GM21576 (cell line): ENCODE results near the gene TMPRSS7.

Experiments used
- ATAC-seq: cut with Tn5 transposase; IDR thresholded peaks from one replicate; pipeline ENCODE4 v1.9.1; 2021; ENCODE audit warnings: mild to moderate bottlenecking, moderate library complexity; ENCODE audit not compliant: unreplicated experiment

The TMPRSS7 gene, protein sequence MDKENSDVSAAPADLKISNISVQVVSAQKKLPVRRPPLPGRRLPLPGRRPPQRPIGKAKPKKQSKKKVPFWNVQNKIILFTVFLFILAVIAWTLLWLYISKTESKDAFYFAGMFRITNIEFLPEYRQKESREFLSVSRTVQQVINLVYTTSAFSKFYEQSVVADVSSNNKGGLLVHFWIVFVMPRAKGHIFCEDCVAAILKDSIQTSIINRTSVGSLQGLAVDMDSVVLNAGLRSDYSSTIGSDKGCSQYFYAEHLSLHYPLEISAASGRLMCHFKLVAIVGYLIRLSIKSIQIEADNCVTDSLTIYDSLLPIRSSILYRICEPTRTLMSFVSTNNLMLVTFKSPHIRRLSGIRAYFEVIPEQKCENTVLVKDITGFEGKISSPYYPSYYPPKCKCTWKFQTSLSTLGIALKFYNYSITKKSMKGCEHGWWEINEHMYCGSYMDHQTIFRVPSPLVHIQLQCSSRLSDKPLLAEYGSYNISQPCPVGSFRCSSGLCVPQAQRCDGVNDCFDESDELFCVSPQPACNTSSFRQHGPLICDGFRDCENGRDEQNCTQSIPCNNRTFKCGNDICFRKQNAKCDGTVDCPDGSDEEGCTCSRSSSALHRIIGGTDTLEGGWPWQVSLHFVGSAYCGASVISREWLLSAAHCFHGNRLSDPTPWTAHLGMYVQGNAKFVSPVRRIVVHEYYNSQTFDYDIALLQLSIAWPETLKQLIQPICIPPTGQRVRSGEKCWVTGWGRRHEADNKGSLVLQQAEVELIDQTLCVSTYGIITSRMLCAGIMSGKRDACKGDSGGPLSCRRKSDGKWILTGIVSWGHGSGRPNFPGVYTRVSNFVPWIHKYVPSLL

DNA sequence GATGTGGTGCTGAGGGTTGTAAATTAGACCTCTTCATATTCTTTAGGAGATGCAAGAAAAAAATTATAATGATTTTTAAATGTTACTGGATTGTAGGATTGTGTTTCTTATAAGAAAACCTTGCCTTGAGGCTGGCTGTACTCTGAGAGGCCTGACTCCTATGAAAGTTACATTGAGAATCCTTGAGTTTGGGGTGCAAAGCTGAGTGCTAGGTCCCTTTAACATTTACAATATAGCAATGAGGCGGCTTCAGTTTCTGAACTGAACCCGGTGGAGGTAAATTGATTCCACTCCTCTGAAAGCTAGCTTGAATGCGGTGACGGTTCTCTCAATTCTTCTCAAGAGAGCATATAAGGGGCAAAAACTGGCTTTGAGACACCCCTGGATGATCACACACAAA is at the start of gene TMPRSS7:
Gene TMPRSS7, plus strand, starts transcription at position 301 of the 400 bp plus-strand sequence. CDS start 110 bp downstream, outside the sequence.
- no peak for ATAC-seq

DNA sequence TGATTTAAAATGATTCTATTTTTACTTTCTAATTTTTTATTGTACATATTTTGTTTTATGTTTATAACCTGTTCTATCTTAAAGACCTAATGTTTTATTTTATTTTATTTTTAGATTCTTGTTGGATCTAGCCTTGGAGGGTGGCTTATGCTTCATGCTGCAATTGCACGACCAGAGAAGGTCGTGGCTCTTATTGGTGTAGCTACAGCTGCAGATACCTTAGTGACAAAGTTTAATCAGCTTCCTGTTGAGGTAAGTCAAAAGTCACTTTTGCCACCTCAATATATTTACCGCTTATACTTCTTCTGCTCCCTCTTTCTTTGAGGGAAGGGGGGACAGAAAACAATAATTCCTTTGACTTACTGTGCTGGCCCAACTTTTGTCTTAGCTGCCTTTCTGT is 47.7 kb upstream of the TMPRSS7 start:
- no peak for ATAC-seq

DNA sequence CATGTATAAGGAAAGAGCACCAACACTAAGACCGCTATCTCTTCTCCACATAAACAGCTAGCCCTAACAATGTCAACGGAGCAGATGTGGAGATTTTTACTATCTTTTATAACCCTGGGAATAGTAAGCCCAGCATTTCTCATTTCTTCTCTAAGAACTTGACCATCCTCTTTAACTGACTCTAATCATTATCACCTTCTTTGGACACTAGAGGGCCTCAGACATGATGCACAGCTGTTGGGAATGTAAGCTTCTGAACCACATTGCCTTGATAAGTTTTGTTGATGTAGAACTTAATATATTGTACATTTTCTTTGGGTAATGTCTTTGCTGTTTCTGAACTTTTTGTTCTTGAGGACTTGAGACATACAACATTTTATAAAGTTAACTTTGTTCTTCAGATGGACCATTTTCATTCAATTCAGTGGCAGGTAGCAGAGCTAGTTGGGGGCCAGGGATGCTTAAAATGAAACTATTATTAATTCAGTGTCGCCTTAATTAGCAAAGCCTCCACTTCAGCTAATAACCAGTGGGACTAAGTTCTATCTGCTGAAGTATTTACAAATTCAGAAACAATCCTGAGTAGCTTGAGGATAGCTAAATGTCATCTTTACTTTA is 45.4 kb upstream of the TMPRSS7 start:
- peak; percentile 95 for ATAC-seq

DNA sequence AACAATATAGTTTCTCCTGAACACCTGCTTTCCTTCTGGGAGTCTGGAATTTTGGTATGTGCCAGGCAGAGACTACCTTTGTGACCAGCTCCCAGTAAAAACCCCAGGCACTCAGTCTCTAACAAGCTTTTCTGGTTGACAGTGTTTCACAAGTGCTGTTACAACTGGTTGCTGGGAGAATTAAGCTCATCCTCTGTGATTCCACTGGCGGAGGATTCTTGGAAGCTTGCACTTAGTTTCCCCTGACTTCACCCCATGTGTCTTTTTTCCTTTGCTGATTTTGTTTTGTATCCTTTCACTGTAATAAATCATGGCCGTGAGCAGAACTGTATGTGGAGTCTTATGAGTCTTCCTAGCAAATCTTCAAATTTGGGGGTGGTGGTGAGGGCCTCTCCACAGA is 41.5 kb upstream of the TMPRSS7 start:
- no peak for ATAC-seq

DNA sequence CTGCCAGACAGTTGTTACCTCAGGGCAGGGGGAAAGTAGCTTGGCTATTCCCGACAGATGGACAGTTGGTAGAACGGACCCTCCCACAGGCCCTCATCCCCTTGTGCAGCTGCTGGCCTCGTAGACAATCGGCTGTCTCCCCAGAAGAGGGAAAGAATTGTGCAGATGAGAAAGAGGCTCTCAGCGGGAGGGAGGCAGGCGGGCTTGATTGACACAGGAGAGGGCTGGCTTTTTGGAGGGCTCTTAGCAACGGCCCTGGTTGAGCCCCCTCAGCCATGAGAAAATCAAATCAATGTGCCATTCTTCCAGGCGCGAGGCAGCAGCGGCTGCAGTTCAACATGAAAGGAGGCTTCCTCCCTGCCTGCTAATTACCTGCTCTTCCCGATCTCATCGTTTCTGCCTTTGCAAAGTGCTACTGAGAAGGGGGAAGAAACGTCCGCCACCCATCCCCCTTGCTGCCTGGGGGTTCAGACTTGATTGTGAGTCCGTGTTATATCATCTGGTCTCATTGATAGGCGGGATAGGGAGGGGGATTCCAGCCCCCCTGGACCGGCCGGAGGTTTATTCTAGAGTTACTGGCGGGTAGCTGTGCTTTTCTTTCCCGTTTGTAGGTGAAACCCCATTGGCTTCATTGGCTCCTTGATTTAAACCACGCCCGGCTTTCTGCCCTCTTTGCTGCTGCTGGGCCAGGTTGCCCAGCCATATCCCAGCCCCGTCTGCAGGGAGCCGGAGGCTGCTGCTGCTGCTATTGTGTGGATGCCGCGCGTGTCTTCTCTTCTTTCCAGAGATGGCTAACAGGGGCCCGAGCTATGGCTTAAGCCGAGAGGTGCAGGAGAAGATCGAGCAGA is 35.7 kb upstream of the TMPRSS7 start, which contains the start of gene TAGLN3:
Gene TAGLN3, plus strand, starts transcription at position 287 of the 848 bp plus-strand sequence. Its CDS starts 501 bp downstream, at position 788.
- no peak for ATAC-seq

DNA sequence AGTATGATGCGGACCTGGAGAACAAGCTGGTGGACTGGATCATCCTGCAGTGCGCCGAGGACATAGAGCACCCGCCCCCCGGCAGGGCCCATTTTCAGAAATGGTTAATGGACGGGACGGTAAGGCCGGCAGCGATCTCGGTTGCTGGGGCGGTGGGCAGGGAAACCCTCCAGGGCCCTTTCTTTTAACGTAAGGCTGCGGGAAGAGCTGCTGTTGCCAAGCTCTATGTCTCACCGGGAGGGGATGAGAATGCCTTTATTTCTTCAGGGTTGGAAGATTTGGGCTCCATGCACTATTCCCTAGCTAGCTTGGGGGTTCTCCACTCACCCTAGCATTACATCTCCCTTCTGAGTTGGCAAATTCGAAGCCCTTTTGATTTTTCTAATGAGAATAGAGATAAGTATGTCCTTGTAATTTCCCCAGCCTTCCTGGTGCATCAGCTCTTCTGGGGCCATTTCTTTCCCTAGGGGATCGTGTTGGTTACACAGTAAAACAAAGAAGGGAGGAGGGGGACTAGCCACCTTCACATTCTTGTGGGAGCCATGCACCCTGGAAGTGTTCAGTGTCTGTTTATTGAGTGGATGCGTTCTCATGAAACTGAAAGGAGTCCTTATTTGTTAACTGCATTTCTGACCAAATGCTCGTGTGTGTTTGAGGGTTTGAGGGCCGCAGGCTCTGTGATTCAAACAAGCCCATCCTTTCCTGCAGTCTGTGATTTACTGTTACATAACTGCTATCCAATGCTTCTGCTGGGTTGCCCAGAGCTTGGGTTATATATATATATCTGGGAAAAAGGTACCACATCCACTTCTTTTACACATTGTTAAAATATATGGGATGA is 34.8 kb upstream of the TMPRSS7 start:
- no peak for ATAC-seq

DNA sequence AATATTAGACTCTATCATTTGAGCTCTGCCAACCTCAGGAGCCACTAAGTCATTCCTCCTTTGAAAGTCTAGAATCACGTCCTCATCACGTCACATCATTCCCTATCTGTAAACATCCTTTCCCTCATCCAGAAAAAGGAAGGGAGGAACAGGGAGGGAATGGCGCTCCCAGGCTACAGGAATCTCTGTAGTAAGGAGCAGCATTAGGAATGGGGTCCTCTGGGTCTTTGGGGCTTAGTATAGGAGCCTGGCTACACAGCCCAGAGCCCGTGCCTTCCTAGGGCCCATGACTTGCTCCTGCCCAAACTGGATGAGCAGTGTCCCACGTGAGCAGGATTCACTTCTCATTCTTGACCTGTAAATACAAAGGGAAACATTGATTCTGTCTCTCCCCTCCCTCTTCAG is 34.2 kb upstream of the TMPRSS7 start:
- no peak for ATAC-seq

DNA sequence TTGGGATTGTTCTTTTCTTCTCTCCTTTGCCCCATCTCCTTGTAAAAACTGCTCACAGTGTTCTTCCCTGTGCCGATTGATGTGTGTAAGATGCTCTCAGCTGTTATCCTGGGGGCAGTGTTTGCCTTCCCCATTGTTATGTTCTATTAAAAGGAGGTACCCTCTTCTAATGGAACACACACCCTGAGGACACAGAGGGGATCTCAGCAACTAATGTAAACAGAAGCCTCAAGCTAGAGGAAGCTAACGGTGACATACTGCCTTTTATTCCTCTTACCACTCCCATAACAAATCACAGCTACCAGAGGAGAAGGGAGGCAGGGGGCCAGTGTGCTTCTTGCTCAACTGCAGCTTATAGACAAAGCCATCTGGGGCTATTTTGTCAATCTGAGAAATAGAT is 33.6 kb upstream of the TMPRSS7 start:
- no peak for ATAC-seq

DNA sequence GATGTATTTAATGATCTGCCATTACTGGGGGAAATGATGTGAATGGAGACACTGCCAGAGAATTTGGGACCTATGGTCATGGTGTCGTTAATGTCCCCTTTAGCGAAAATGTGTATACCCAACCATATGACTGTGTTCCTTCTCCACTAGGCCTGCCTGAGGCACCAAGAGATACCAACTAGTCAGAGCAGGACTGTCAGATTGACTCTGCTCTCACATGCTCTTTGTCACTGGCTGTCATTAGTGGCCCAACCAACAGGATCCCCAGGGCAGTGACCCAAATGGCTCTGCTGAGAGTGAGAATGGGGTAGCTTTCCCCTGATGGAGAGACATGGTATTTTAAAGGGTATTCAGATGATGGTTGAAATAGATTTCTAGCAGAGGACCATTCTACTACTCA is 33.0 kb upstream of the TMPRSS7 start:
- ATAC-seq: no peak

DNA sequence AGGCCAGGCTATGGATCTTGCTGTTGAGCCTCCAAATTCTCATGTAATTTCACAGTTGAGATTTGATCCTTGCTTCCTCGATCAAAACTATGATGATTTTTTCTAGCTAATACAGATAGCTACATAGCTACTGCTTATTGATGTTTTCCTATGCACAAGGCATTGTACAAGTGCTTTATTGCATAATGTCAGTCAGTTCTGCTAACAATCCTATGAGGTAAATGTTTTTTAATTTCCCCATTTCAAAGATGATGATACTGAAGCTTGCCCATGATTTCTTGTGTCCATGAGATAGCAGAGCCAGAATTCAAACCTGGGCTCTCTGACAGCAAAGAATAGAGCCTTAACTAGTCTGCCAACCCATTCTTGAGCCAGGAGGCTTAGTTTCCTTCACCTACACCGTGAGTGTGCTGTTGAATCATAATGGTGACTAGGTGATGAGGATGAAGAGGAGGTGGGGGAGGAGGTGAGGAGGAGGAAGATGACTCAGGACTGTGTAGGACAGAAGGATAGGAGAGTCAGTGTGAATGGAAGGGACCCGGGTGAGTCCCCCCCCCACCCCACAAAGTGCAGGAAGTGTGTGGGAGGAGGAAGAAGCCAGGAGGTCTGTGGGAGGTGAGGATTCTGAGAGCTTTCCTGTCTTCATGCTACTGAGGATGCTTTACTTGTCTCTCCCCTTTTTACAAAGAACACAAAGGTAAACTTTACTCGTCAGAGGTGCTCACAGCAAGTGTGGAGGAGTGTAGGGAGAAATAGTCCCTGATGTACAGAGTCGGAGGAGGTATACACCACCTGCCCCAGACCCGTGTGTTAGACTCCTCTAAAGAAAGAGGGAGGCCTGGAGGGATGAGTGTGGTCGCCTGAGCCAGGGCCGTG is 32.2 kb upstream of the TMPRSS7 start:
- no peak for ATAC-seq

DNA sequence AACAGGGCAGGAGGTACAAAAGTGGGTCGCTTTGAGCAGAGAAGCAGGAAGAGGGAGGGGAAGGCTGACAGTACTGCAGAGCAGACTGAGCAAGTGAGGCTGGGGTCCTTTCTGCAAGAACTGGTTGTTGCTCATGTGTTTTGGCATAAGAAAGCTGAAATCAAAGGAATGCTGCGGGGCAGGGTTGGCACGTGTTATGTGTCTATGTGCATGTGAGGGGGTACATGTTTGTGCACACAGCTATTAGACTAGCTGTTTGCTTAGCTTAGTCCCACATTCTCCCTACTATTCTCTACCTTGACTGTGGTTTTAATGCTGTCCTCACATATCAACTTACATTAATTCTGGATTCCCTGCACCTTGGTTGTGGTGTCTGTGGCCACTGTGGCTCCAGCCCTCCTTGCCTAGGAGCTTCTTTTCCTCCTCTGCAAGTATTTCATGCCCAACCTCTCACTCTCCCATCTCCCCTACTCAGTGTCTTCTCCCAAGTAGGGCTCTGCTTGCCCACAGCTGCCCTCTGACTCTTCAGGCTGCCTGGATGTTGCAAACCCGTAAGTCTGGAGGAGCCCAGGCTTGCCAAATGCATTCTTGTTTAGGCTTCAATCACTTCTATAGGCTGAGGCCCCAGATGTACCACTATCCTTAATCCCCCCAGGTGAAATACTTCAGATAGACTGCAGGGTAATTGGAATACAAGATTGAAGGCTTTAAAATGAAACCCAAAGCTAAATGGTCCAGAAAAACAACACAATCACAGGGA is 31.0 kb upstream of the TMPRSS7 start:
- no peak for ATAC-seq

DNA sequence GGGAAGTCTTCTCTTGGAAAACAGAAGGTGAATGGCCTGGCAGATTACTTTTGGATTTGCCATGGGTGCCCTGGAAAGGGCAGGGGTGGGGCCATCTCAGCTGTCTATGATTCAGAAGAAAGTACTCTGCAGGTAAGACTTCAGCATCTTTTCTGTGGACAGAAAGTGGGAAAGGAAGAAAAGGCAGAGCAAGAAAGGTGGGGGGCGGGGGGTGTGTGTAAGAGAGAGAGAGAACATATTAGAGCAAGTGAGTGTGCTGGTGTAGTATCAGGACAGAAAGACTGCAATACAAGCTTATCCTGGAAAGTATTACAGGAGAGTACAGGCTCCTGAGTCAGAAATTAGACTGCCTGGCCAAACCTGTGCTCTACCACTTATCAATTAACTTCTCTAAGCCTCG is 30.3 kb upstream of the TMPRSS7 start:
- ATAC-seq: no peak

DNA sequence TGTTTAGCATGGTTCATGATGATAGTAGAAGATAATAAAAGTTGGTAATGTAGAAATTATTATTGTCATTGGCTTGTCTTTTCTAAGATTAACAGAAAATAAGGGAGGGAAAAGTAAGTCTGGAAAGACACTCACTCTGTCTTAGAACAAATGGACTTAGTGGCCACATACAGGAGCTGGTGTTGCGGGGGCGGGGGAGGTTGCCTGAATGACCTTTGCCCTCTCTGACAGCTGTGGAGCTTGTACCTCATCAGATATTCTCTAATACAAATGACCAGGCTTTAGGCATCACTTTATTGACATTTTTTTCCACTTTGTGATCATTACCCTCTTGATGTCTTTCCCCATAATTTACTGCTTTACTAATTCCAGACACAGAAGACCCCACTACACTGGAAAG is 29.9 kb upstream of the TMPRSS7 start:
- ATAC-seq: no peak

DNA sequence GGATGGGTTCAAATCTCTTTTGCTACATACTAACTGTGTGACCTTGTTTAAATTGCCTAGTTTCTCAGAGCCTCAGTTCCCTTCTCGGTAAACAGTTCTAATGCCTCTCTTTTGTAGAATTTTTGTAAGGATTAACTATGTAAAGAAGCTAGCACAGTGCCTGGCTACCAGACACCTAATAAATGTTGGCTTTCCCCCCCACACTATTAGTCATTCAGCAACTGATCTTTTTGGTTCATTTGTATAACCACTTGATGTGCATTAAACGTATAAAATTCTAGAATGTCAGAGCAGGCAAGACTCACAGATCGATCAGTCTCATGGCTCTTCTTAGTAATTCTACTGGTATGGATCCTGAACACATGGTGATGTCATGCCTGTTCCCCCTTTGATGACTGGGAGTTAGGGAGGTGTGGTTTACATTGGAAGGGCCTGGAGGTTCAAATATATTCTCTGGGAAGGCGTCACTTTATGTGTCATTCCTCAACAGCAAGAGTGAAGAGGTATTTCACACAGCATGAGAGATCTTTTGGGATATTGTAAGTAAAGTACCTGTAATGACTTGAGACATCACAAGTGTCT is 29.4 kb upstream of the TMPRSS7 start:
- no peak for ATAC-seq

DNA sequence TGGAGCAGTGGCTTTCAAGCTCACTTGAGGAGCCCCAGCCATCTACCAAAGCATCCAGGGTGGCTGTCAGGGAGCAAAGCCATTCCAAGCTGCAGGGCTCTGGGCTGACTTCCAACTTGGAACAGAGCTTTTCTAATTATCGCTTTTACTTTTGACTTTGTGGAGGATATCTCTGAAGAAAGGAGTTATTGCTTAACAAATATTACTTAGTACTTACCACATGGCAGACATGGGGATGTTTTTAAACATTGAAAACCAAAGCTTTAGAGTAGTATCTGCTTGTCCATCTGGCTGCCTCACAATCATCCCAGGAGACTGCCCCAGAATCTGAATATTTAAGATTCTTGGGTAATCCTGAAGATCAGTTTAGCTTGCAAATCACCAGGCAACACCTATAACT is 26.9 kb upstream of the TMPRSS7 start:
- no peak for ATAC-seq

DNA sequence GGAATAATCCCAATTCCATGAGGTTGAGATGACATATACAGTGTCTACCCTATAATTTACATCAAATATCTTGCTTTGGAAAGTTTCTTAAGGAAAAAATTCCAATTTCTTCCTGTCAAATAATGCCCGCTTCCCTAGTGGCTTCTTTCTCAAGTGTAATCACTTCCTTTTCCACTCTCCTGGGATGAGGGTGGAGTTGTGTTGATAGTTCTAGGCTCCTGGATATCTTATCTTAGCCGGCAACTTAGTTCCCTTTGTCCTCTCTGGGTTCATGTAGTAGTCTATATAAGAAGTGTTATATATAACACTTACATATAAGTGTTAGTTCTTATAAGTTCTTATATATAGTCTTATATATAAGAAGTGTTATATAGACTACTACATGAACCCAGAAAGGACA is 24.9 kb upstream of the TMPRSS7 start:
- no peak for ATAC-seq

DNA sequence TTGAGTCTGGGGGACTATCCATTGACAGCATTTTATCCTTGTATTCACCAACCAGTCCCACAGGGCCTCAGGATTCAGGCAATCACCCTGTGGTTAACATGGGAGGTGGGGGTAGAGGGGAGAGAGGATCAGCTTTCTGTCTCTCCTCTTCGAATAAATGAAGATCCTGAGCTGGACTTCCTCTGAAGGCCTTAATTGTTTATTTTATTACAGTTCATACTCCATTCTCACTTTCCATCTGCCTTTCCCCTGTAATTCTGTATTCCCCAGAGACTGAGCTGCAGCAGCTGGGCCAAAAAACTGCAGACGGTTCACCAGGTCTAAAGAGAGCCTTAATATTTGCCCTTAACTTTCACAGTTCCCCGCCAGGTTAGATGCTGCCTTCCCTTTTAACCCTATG is 23.9 kb upstream of the TMPRSS7 start:
- ATAC-seq: no peak
